HEK293 (cell line): ENCODE measurements around the gene RITA1.

Experiments used
- GLIS1 ChIP-seq: fragments of 450-650 bp; formaldehyde crosslinking; IDR thresholded peaks from 2 replicates; pipeline ENCODE4 v1.5.1; 2016; ENCODE audit warnings: missing biosample characterization, missing genetic modification characterization
- GLIS2 ChIP-seq: fragments of 450-650 bp; formaldehyde crosslinking; IDR thresholded peaks from 2 replicates; pipeline ENCODE4 v1.5.1; 2016; ENCODE audit warnings: missing biosample characterization, missing genetic modification characterization
- IKZF3 ChIP-seq: fragments of 450-650 bp; IDR thresholded peaks from 2 replicates; pipeline ENCODE4 v1.5.0; 2018; ENCODE audit warnings: missing biosample characterization, mild to moderate bottlenecking, missing genetic modification characterization, moderate library complexity
- MYNN ChIP-seq: fragments of 450-650 bp; formaldehyde crosslinking; IDR thresholded peaks from 2 replicates; pipeline ENCODE4 v1.5.1; 2016; ENCODE audit warnings: missing biosample characterization, missing genetic modification characterization, borderline replicate concordance
- PRDM1 ChIP-seq: fragments of 450-650 bp; formaldehyde crosslinking; IDR thresholded peaks from 2 replicates; pipeline ENCODE4; 2016; ENCODE audit warnings: missing biosample characterization, missing genetic modification characterization
- ZBTB21 ChIP-seq: fragments of 450-650 bp; formaldehyde crosslinking; IDR thresholded peaks from 2 replicates; pipeline ENCODE4 v1.5.1; 2017; ENCODE audit warnings: missing biosample characterization, missing genetic modification characterization
- ZNF112 ChIP-seq: fragments of 450-650 bp; formaldehyde crosslinking; IDR thresholded peaks from 2 replicates; pipeline ENCODE4 v1.5.0; 2017; ENCODE audit warnings: missing biosample characterization, missing genetic modification characterization
- ZNF140 ChIP-seq: fragments of 450-650 bp; formaldehyde crosslinking; IDR thresholded peaks from 2 replicates; pipeline ENCODE4 v1.5.1; 2016; ENCODE audit warnings: missing biosample characterization, missing genetic modification characterization
- ZNF155 ChIP-seq: fragments of 450-650 bp; formaldehyde crosslinking; IDR thresholded peaks from 2 replicates; pipeline ENCODE4 v1.5.1; 2016; ENCODE audit warnings: missing biosample characterization, missing genetic modification characterization
- ZNF184 ChIP-seq: fragments of 450-650 bp; IDR thresholded peaks from 2 replicates; pipeline ENCODE4 v1.5.1; 2018; ENCODE audit warnings: missing biosample characterization, mild to moderate bottlenecking, missing genetic modification characterization
- ZNF248 ChIP-seq: fragments of 450-650 bp; formaldehyde crosslinking; IDR thresholded peaks from 2 replicates; pipeline ENCODE4 v1.5.1; 2017; ENCODE audit warnings: missing biosample characterization, missing genetic modification characterization
- ZNF37A ChIP-seq: fragments of 450-650 bp; IDR thresholded peaks from 2 replicates; pipeline ENCODE4 v1.5.1; 2018; ENCODE audit warnings: missing biosample characterization, missing genetic modification characterization
- ZNF416 ChIP-seq: fragments of 450-650 bp; formaldehyde crosslinking; IDR thresholded peaks from 2 replicates; pipeline ENCODE4 v1.5.1; 2016; ENCODE audit warnings: missing biosample characterization, missing genetic modification characterization
- ZNF510 ChIP-seq: fragments of 450-650 bp; formaldehyde crosslinking; IDR thresholded peaks from 2 replicates; pipeline ENCODE4 v1.5.1; 2018; ENCODE audit warnings: mild to moderate bottlenecking, missing genetic modification characterization, missing biosample characterization; ENCODE audit not compliant: insufficient replicate concordance
- ZNF549 ChIP-seq: fragments of 450-650 bp; IDR thresholded peaks from 2 replicates; pipeline ENCODE4 v1.5.1; 2018; ENCODE audit warnings: missing biosample characterization, missing genetic modification characterization, mild to moderate bottlenecking, inconsistent platforms, moderate library complexity
- ZNF571 ChIP-seq: fragments of 450-650 bp; formaldehyde crosslinking; IDR thresholded peaks from 2 replicates; pipeline ENCODE4 v1.5.0; 2017; ENCODE audit warnings: missing biosample characterization, missing genetic modification characterization
- ZNF626 ChIP-seq: fragments of 450-650 bp; sonication (Bioruptor Pico); formaldehyde crosslinking; IDR thresholded peaks from 2 replicates; pipeline ENCODE4 v1.5.1; 2018; ENCODE audit warnings: missing biosample characterization, missing genetic modification characterization, inconsistent platforms
- ZNF701 ChIP-seq: fragments of 450-650 bp; formaldehyde crosslinking; IDR thresholded peaks from 2 replicates; pipeline ENCODE4 v1.5.1; 2016; ENCODE audit warnings: missing biosample characterization, missing genetic modification characterization
- ZNF792 ChIP-seq: fragments of 450-650 bp; formaldehyde crosslinking; IDR thresholded peaks from 2 replicates; pipeline ENCODE4 v1.5.1; 2016; ENCODE audit warnings: missing biosample characterization, missing genetic modification characterization
- ZSCAN23 ChIP-seq: fragments of 450-650 bp; formaldehyde crosslinking; IDR thresholded peaks from 2 replicates; pipeline ENCODE4 v1.5.1; 2016; ENCODE audit warnings: missing biosample characterization, missing genetic modification characterization
- ZSCAN30 ChIP-seq: fragments of 450-650 bp; IDR thresholded peaks from 2 replicates; pipeline ENCODE4 v1.5.1; 2018; ENCODE audit warnings: missing biosample characterization, mild to moderate bottlenecking, missing genetic modification characterization, moderate library complexity
- TF ChIP-seq, protein P1 (sequence below): fragments of 450-650 bp; formaldehyde crosslinking; IDR thresholded peaks from 2 replicates; pipeline ENCODE4 v1.5.1; 2016; ENCODE audit warnings: missing biosample characterization, missing genetic modification characterization, borderline replicate concordance
- TF ChIP-seq, protein P2 (sequence below): fragments of 450-650 bp; IDR thresholded peaks from 2 replicates; pipeline ENCODE4 v1.5.1; 2018; ENCODE audit warnings: missing biosample characterization, mild to moderate bottlenecking, missing genetic modification characterization
- TF ChIP-seq, protein P3 (sequence below): fragments of 450-650 bp; formaldehyde crosslinking; IDR thresholded peaks from 2 replicates; pipeline ENCODE4 v1.5.1; 2016; ENCODE audit warnings: missing biosample characterization, missing genetic modification characterization
- TF ChIP-seq, protein P4 (sequence below): fragments of 450-650 bp; formaldehyde crosslinking; conservative IDR thresholded peaks from 2 replicates; pipeline ENCODE4 v1.5.1; 2016; ENCODE audit warnings: low read depth, missing biosample characterization, missing genetic modification characterization
- TF ChIP-seq, protein P5 (sequence below): fragments of 450-650 bp; formaldehyde crosslinking; IDR thresholded peaks from 2 replicates; pipeline ENCODE4 v1.5.1; 2016; ENCODE audit warnings: missing biosample characterization, missing genetic modification characterization
- TF ChIP-seq, protein P6 (sequence below): fragments of 450-650 bp; formaldehyde crosslinking; optimal IDR thresholded peaks from 2 replicates; pipeline ENCODE3; 2016; ENCODE audit warnings: missing biosample characterization, mild to moderate bottlenecking, missing genetic modification characterization
- TF ChIP-seq, protein P7 (sequence below): fragments of 450-650 bp; IDR thresholded peaks from 2 replicates; pipeline ENCODE4 v1.5.1; 2018; ENCODE audit warnings: missing biosample characterization, missing genetic modification characterization

Gene RITA1

DNA sequence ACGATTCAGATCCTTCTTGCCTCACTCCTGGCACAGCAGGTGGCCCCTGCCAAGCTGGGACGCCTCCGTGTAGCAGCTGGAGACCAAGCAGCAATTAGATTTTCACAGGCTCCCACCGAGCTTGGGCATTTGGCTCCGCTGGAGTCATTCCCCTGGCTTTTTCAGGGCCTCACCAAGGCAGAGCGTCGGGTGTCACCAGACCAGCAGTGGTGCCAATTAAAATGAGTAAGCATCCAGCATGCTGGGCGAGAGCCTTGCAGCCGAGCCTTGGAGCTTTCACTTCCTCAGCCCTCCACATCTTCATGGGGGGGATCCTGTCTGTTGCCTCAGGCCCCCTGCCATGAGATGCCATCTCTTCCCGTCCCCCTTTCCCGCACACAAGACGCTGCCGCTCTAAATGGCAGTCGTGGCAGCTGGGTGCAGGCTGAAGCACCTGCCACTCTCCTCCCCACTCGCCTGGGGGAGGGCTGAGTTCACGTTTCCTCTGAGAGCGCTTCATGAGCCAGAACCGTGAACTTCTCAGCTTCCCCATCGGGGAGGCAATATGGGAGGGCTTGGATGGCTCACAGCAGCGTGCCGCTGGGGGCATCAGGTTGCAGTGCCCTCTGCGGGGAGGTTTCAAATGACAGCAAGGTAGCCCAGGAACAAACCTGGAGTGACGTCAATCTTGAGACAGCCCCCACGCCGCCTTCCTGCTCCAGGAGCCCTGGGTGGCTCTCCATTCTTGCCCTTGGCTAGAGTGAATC, 47.5 kb downstream of the RITA1 start (continued):
- TF ChIP-seq, protein P1, sequence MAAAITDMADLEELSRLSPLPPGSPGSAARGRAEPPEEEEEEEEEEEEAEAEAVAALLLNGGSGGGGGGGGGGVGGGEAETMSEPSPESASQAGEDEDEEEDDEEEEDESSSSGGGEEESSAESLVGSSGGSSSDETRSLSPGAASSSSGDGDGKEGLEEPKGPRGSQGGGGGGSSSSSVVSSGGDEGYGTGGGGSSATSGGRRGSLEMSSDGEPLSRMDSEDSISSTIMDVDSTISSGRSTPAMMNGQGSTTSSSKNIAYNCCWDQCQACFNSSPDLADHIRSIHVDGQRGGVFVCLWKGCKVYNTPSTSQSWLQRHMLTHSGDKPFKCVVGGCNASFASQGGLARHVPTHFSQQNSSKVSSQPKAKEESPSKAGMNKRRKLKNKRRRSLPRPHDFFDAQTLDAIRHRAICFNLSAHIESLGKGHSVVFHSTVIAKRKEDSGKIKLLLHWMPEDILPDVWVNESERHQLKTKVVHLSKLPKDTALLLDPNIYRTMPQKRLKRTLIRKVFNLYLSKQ, result no peak
- TF ChIP-seq, protein P2, sequence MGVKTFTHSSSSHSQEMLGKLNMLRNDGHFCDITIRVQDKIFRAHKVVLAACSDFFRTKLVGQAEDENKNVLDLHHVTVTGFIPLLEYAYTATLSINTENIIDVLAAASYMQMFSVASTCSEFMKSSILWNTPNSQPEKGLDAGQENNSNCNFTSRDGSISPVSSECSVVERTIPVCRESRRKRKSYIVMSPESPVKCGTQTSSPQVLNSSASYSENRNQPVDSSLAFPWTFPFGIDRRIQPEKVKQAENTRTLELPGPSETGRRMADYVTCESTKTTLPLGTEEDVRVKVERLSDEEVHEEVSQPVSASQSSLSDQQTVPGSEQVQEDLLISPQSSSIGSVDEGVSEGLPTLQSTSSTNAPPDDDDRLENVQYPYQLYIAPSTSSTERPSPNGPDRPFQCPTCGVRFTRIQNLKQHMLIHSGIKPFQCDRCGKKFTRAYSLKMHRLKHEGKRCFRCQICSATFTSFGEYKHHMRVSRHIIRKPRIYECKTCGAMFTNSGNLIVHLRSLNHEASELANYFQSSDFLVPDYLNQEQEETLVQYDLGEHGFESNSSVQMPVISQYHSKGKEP (tag by site-specific recombination), result 0 out of 2 replicates have a peak, but pooled peaks have one; percentile 6
- TF ChIP-seq ZNF792 (tag by site-specific recombination) (peak; percentile 43; the same call in 1 of the 2 replicates), GLIS1 (tag by site-specific recombination) (peak; percentile 100), ZNF549 (tag by site-specific recombination) (no peak), PRDM1 (peak; percentile 89), ZNF248 (tag by site-specific recombination) (no peak), ZSCAN23 (no peak), ZNF626 (tag by site-specific recombination) (no peak), GLIS2 (tag by site-specific recombination) (peak; percentile 92), ZBTB21 (peak; percentile 69), ZNF701 (tag by site-specific recombination) (no peak), MYNN (tag by site-specific recombination) (no peak), ZNF571 (tag by site-specific recombination) (no peak), ZNF184 (no peak), IKZF3 (tag by site-specific recombination) (no peak), ZNF416 (no peak), ZNF510 (tag by site-specific recombination) (no peak), ZNF112 (tag by site-specific recombination) (no peak), ZNF37A (tag by site-specific recombination) (no peak), ZNF155 (tag by site-specific recombination) (no peak), ZSCAN30 (tag by site-specific recombination) (no peak), ZNF140 (tag by site-specific recombination) (no peak)
- TF ChIP-seq, protein P3, sequence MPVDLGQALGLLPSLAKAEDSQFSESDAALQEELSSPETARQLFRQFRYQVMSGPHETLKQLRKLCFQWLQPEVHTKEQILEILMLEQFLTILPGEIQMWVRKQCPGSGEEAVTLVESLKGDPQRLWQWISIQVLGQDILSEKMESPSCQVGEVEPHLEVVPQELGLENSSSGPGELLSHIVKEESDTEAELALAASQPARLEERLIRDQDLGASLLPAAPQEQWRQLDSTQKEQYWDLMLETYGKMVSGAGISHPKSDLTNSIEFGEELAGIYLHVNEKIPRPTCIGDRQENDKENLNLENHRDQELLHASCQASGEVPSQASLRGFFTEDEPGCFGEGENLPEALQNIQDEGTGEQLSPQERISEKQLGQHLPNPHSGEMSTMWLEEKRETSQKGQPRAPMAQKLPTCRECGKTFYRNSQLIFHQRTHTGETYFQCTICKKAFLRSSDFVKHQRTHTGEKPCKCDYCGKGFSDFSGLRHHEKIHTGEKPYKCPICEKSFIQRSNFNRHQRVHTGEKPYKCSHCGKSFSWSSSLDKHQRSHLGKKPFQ (tag by site-specific recombination), result no peak
- TF ChIP-seq, protein P4, sequence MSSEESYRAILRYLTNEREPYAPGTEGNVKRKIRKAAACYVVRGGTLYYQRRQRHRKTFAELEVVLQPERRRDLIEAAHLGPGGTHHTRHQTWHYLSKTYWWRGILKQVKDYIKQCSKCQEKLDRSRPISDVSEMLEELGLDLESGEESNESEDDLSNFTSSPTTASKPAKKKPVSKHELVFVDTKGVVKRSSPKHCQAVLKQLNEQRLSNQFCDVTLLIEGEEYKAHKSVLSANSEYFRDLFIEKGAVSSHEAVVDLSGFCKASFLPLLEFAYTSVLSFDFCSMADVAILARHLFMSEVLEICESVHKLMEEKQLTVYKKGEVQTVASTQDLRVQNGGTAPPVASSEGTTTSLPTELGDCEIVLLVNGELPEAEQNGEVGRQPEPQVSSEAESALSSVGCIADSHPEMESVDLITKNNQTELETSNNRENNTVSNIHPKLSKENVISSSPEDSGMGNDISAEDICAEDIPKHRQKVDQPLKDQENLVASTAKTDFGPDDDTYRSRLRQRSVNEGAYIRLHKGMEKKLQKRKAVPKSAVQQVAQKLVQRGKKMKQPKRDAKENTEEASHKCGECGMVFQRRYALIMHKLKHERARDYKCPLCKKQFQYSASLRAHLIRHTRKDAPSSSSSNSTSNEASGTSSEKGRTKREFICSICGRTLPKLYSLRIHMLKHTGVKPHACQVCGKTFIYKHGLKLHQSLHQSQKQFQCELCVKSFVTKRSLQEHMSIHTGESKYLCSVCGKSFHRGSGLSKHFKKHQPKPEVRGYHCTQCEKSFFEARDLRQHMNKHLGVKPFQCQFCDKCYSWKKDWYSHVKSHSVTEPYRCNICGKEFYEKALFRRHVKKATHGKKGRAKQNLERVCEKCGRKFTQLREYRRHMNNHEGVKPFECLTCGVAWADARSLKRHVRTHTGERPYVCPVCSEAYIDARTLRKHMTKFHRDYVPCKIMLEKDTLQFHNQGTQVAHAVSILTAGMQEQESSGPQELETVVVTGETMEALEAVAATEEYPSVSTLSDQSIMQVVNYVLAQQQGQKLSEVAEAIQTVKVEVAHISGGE (tag by site-specific recombination), result no peak
- TF ChIP-seq, protein P5, sequence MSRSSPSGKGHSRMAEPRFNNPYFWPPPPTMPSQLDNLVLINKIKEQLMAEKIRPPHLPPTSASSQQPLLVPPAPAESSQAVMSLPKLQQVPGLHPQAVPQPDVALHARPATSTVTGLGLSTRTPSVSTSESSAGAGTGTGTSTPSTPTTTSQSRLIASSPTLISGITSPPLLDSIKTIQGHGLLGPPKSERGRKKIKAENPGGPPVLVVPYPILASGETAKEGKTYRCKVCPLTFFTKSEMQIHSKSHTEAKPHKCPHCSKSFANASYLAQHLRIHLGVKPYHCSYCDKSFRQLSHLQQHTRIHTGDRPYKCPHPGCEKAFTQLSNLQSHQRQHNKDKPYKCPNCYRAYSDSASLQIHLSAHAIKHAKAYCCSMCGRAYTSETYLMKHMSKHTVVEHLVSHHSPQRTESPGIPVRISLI (tag by site-specific recombination), result no peak
- TF ChIP-seq, protein P6, sequence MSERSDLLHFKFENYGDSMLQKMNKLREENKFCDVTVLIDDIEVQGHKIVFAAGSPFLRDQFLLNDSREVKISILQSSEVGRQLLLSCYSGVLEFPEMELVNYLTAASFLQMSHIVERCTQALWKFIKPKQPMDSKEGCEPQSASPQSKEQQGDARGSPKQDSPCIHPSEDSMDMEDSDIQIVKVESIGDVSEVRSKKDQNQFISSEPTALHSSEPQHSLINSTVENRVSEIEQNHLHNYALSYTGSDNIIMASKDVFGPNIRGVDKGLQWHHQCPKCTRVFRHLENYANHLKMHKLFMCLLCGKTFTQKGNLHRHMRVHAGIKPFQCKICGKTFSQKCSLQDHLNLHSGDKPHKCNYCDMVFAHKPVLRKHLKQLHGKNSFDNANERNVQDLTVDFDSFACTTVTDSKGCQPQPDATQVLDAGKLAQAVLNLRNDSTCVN, result peak; percentile 27
- TF ChIP-seq, protein P7, sequence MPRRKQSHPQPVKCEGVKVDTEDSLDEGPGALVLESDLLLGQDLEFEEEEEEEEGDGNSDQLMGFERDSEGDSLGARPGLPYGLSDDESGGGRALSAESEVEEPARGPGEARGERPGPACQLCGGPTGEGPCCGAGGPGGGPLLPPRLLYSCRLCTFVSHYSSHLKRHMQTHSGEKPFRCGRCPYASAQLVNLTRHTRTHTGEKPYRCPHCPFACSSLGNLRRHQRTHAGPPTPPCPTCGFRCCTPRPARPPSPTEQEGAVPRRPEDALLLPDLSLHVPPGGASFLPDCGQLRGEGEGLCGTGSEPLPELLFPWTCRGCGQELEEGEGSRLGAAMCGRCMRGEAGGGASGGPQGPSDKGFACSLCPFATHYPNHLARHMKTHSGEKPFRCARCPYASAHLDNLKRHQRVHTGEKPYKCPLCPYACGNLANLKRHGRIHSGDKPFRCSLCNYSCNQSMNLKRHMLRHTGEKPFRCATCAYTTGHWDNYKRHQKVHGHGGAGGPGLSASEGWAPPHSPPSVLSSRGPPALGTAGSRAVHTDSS, result no peak
